Measurements from ENCODE around the gene PALB2. TPM values are rescaled to one million over a fixed set of nuclear protein-coding genes. Genes with fewer than 3 reads are reported as not detected.
A peak's percentile ranks its signal among the peaks of the same experiment; 100 is the strongest.

Gene PALB2
- total and polyA plus RNA-seq, 2 of the 13 experiments (the other 11 are each of a cell fraction or from before 2014, with no cell fraction given): 12.1 to 40.9 TPM

- TF ChIP-seq CREB3 (CRISPR knock-in tag; IDR thresholded peaks at IDR 0.05) (peak; percentile 96), MAFG (CRISPR knock-in tag; IDR thresholded peaks at IDR 0.05) (no peak), ZNF512 (CRISPR knock-in tag; IDR thresholded peaks at IDR 0.05) (no peak), PATZ1 (CRISPR knock-in tag; IDR thresholded peaks at IDR 0.05) (peak; percentile 74), ZNF614 (CRISPR knock-in tag; IDR thresholded peaks at IDR 0.05; ENCODE audit: borderline replicate concordance) (peak; percentile 71; the same call in 1 of the 2 replicates), ZNF768 (CRISPR knock-in tag; IDR thresholded peaks at IDR 0.05) (peak; percentile 77; the same call in 1 of the 2 replicates), JUN (CRISPR knock-in tag; IDR thresholded peaks at IDR 0.05) (0 out of 2 replicates have a peak, but pooled peaks have one; percentile 43), REPIN1 (CRISPR knock-in tag; IDR thresholded peaks at IDR 0.05; ENCODE audit: borderline replicate concordance, low read depth) (peak; percentile 99), MED8 (CRISPR knock-in tag; IDR thresholded peaks at IDR 0.05; ENCODE audit: insufficient replicate concordance) (peak; percentile 97), ZNF232 (CRISPR knock-in tag; IDR thresholded peaks at IDR 0.05; ENCODE audit: borderline replicate concordance) (peak; percentile 96), ZNF274 (CRISPR knock-in tag; IDR thresholded peaks at IDR 0.05) (peak; percentile 98), PRMT3 (CRISPR knock-in tag; IDR thresholded peaks at IDR 0.05; ENCODE audit: borderline replicate concordance, low read depth) (peak; percentile 83), ZNF34 (CRISPR knock-in tag; IDR thresholded peaks at IDR 0.05; ENCODE audit: borderline replicate concordance) (0 out of 2 replicates have a peak, but pooled peaks have one; percentile 29), SMARCC2 (IDR thresholded peaks at IDR 0.05) (no peak), SRY (CRISPR knock-in tag; IDR thresholded peaks at IDR 0.05) (peak; percentile 91), GZF1 (CRISPR knock-in tag; IDR thresholded peaks at IDR 0.05) (peak; percentile 45; the same call in 1 of the 2 replicates), IKZF1 (IDR thresholded peaks at IDR 0.05) (no peak), PTBP1 (IDR thresholded peaks at IDR 0.05; ENCODE audit: low read depth, low read length, poor library complexity, severe bottlenecking) (peak; percentile 90), NCOA2 (CRISPR knock-in tag; IDR thresholded peaks at IDR 0.05) (peak; percentile 37; the same call in 1 of the 2 replicates), GFI1 (CRISPR knock-in tag; IDR thresholded peaks at IDR 0.05; ENCODE audit: borderline replicate concordance) (peak; percentile 81), ERF (CRISPR knock-in tag; IDR thresholded peaks at IDR 0.05) (peak; percentile 96)
- TF ChIP-seq, protein P1, sequence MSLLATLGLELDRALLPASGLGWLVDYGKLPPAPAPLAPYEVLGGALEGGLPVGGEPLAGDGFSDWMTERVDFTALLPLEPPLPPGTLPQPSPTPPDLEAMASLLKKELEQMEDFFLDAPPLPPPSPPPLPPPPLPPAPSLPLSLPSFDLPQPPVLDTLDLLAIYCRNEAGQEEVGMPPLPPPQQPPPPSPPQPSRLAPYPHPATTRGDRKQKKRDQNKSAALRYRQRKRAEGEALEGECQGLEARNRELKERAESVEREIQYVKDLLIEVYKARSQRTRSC (CRISPR knock-in tag; IDR thresholded peaks at IDR 0.05; ENCODE audit: low read depth): peak; percentile 98; the same call in 1 of the 2 replicates
These were observed at the start of gene PALB2, which contains the start of gene DCTN5 (continued) for GRCh38 chr16:23640931-23641765.

Measured in HepG2 (cell line).